ENCODE results near the gene GFOD1.
"Not testable (repeated sequence)": the region's sequence is repeated elsewhere in the genome, so short reads cannot be mapped to it uniquely, and the experiment has no call there.

GFOD1 gene

GRCh38 chr6:13511913-13512717, 24.7 kb upstream of the GFOD1 start:
- no peak for DNase-seq (ENCODE audit: low read depth in 2 of 2)

GRCh38 chr6:13511141-13511571, 23.8 kb upstream of the GFOD1 start:
- DNase-seq (ENCODE audit: low read depth in 2 of 2): not testable (repeated sequence)

GRCh38 chr6:13510433-13510832, 23.0 kb upstream of the GFOD1 start:
- DNase-seq (ENCODE audit: low read depth in 2 of 2): not testable (repeated sequence)

GRCh38 chr6:13508711-13509705, 21.6 kb upstream of the GFOD1 start:
- DNase-seq (ENCODE audit: low read depth in 2 of 2): no peak

GRCh38 chr6:13507306-13507860, 20.0 kb upstream of the GFOD1 start:
- DNase-seq (ENCODE audit: low read depth in 2 of 2): no peak

GRCh38 chr6:13505345-13505734, 17.9 kb upstream of the GFOD1 start:
- no peak for DNase-seq (ENCODE audit: low read depth in 2 of 2)

- no peak for DNase-seq (ENCODE audit: low read depth in 2 of 2)
Measured at GRCh38 chr6:13504611-13505344, 17.4 kb upstream of the GFOD1 start.

GRCh38 chr6:13500915-13501314, 13.5 kb upstream of the GFOD1 start:
- DNase-seq (ENCODE audit: low read depth in 2 of 2): no peak

GRCh38 chr6:13500264-13500663, 12.9 kb upstream of the GFOD1 start:
- no peak for DNase-seq (ENCODE audit: low read depth in 2 of 2)

- no peak for DNase-seq (ENCODE audit: low read depth in 2 of 2)
Measured at GRCh38 chr6:13496513-13497190, 9.3 kb upstream of the GFOD1 start.

GRCh38 chr6:13495818-13496217, 8.4 kb upstream of the GFOD1 start:
- no peak for DNase-seq (ENCODE audit: low read depth in 2 of 2)

- DNase-seq (ENCODE audit: low read depth in 2 of 2): no peak
Measured at GRCh38 chr6:13495112-13495776, 7.8 kb upstream of the GFOD1 start.

GRCh38 chr6:13494137-13494536, 6.7 kb upstream of the GFOD1 start:
- no peak for DNase-seq (ENCODE audit: low read depth in 2 of 2)

- DNase-seq (ENCODE audit: low read depth in 2 of 2): no peak
Measured at GRCh38 chr6:13493147-13493546, 5.7 kb upstream of the GFOD1 start.

GRCh38 chr6:13492357-13492756, 5.0 kb upstream of the GFOD1 start:
- DNase-seq (ENCODE audit: low read depth in 2 of 2): no peak

- no peak for DNase-seq (ENCODE audit: low read depth in 2 of 2)
Measured at GRCh38 chr6:13491538-13491937, 4.1 kb upstream of the GFOD1 start.

GRCh38 chr6:13490402-13490801, 3.0 kb upstream of the GFOD1 start:
- no peak for DNase-seq (ENCODE audit: low read depth in 2 of 2)

GRCh38 chr6:13488896-13489237, 1.5 kb upstream of the GFOD1 start:
- no peak for DNase-seq (ENCODE audit: low read depth in 2 of 2)

- DNase-seq (ENCODE audit: low read depth in 2 of 2): no peak
Measured at GRCh38 chr6:13488015-13488895, 855 bp upstream of the GFOD1 start.

All from stimulated activated CD4-positive, alpha-beta T cell treated with anti-CD3 and anti-CD28 coated beads, Interleukin-12 subunit alpha, Interleukin-12 subunit beta, amount 100 ng/mL, for 24 hours (primary cell).